ENCODE data around the gene SSPN.

DNA sequence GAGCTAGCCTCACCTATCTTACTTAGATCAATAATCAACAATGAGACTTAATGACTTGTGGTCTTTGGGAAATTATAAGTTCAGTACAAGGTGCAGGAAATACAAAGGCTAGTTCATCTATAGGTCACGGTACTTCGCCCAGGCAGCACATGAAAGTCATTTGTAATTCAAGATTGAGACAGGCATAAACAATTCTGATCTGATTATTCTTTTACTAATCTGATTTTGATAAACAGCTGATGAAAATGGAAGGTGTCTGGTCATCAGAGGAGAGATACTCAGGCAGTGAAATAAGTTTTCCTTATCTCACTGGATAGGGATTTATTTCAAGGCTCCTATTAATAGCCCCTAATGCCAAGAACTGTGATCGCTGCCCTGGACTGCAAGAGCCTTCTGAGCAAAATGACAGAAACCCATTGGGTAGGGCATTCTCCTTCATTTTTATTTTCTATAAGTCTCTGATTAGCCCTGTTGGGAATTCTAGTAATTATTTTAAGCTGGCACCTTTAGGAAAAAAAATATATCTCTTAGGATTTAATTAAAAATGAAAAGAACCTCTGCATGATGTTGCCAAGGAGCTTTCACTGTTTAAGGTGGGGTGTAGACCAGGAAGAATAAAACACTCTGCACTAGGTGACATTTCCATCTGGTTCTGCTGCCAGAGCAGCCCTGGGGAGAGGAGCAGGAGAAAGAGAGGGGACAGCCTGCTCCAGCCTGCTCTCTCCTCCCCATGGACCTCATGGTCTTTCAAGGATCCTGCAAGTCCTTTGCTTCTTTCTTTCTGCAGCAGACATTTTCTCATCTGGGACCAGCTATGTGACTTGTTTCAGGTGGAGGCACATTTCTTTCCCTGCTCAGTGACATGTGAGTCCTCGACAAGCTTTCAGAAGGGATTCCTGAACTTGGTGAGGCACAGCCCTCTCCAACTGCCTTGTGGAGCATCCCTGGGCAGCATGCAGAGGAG, 44.8 kb downstream of the SSPN start:
- TF ChIP-seq POLR2A (IDR thresholded peaks at IDR 0.05; ENCODE audit: low read depth, low read length) (no peak), TAF1 (IDR thresholded peaks at IDR 0.05; ENCODE audit: borderline replicate concordance, low read depth, low read length) (no peak), POLR2AphosphoS5 (IDR thresholded peaks at IDR 0.05; ENCODE audit: low read depth, low read length) (no peak)

Data from GM12892 (cell line).